Measurements from ENCODE around the gene ASIP.
"Not testable (repeated sequence)": the region's sequence is repeated elsewhere in the genome, so short reads cannot be mapped to it uniquely, and the experiment has no call there.

Gene ASIP, protein sequence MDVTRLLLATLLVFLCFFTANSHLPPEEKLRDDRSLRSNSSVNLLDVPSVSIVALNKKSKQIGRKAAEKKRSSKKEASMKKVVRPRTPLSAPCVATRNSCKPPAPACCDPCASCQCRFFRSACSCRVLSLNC

DNA sequence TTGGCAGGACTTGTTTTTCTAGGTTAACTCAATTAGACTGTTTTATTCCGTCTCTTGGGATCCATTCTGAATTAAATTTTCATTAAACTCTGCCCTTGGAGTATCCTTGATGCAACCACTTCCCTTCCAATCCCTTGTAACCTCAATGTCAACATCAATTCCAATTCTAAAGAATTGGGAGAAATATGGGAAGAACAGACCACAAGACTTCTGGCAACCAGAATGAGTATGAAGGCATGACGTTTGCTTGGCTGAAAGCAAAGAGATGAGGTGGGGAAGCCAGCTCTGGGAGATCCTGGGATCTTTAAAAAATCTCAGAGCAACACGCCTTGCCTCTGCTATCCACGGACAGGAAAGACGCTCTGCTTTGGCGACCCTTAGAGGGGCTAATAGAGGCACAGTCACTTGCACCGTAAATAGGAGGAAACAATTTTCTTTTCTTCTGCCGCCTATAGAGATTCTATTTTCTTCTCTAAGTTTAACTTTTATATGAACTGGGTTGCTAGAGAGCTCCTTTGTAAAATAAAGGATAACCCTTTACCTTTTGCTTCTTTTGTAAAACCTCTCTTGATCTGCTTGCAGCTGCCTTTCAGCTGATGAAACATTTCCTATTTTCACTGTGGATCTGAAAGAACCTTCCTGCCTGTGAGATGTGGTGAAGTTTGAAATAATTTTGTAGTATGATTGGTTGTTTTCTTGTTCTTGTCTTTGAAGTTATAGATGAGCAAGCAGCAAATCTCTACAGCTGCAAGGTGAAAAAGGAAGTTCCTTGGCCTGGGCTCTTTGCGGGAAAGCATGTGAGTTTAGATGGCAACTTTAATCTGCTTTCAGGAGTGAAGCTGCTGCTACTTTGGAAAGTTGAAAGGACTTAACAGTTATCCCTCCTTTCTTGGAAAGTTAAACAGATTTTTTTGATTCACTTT, at the start of gene ASIP:
TSS of gene ASIP (plus strand) at position 731 of the 923 bp plus-strand sequence. CDS start 18,952 bp downstream, outside the sequence.
- no peak within 1 kb of the TSS for H3K27ac ChIP-seq
- no peak for DNase-seq (ENCODE audit: low read depth, low spot score)

DNA sequence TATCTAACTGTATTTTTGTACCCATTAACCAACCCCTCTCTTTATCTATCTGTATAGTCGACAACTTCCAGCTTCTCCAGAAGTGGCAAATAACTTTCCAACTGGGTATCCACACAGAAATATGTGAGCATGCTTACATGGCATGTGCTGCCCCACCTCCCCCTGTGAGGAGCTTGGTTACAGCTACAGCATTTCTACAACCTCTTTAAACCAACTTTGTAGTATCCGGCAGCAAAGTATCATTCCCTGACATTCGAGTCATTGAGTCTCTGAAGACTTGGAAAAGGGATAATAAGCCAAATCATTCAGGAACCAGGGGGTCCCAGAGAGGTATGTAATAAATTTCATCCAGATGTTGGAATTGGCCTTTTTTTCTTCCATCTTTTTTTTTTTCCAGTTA, 48.2 kb upstream of the ASIP start:
- no peak for DNase-seq (ENCODE audit: low read depth, low spot score)

DNA sequence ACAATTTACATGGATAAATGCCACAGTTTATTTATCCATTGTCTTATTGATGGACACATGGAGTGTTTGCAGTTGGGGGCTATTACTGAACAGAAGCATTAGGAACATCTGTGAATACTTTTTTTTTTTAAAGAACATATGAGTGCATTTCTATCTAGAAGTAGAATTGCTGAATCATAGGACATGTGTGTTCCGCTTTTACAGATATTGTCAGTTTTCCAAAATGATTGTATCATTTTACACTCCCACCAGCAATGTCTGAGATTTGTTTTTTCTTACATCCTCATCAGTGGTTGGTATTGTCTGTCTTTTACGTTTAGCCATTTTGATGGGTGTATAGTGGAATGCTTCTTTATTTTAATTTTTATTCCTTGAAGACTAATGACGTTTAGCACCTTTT, 42.0 kb upstream of the ASIP start:
- DNase-seq (ENCODE audit: low read depth, low spot score), result no peak

More for the DNA sequence above, 48.2 kb upstream of the ASIP start:
- no peak overlapping the region for H3K27ac ChIP-seq

DNA sequence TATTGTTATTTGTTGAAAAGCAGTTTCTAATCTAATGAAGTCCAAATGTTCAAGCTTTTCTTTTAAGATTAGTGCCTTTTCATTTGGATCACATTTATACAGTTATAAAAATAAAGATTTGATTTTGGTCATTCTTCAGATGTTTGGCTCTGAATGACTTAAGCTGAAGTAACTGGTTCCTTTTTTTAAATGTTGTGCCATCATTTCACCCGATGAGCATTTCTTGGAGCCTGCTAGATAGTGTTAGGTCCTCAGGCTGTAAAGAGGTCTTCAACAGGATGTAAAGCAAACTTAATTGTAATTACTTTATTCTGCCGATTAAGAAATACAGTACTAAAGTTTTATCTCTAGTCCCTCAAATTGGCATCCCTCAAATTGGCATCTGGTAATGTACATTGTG, 41.2 kb upstream of the ASIP start:
- no peak for DNase-seq (ENCODE audit: low read depth, low spot score)
- H3K27ac ChIP-seq, result no peak overlapping the region

More for the DNA sequence above, 42.0 kb upstream of the ASIP start:
- no peak overlapping the region for H3K27ac ChIP-seq

DNA sequence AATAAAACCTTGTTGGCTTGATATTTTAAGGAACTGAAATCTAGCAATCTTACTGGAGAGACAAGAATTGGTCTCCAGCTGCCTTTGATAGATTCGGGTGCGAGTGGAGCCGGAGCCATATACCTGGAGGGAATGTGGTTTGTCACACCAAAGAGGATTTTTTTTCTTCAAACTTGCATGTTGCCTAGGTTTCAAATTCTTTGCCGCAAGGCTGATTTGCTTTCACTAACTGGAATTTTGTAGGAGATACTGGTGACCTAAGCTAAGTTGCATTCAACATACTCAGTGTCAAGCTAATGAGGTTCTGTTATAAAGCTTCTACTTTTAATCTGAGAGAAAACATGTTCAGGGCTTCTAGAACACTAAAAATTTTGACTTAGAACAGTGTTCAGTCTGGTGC, 39.7 kb upstream of the ASIP start:
- no peak for DNase-seq (ENCODE audit: low read depth, low spot score)
- no peak overlapping the region for H3K27ac ChIP-seq

DNA sequence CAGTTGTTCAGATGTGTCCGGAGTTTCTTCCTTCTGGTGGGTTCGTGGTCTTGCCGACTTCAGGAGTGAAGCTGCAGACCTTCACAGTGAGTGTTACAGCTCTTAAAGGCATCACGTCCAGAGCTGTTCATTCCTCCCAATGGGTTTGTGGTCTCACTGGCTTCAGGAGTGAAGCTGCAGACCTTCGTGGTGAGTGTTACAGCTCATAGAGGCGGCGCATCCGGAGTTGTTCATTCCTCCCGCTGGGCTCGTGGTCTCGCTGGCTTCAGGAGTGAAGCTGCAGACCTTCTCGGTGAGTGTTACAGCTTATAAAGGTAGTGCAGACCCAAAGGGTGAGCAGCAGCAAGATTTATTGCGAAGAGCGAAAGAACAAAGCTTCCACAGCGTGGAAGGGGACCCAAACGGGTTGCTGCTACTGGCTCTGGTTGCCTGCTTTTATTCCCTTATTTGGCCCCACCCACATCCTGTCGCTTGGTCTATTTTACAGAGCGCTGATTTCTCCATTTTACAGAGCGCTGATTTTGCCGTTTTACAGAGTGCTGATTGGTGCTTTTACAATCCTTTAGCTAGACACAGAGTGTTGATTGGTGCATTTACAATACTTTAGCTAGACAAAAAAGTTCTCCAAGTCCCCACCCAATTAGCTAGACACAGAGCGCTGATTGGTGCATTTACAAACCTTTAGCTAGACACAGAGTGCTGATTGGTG, 35.9 kb upstream of the ASIP start:
- not testable (repeated sequence) for DNase-seq (ENCODE audit: low read depth, low spot score); H3K27ac ChIP-seq

DNA sequence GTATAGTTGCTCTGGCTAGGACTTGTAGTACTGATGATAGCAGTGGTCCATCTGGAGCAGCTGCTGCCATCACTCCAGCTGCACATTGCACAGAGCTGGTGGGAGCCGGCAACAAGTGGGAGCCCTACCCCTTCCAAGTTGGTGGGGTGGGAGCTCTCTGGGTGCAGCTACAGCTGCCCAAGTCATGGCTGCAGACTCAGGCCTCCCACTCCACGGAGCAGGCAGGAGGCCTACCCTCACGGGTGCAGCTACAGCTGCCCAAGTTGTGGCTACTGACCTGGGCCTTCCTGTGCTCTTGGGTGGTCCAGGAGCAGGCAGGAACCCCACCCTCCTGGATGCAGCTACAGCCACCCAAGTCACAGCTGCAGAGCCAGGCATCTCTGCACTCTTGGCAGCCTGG, 32.1 kb upstream of the ASIP start:
- no peak overlapping the region for H3K27ac ChIP-seq
- no peak for DNase-seq (ENCODE audit: low read depth, low spot score)

DNA sequence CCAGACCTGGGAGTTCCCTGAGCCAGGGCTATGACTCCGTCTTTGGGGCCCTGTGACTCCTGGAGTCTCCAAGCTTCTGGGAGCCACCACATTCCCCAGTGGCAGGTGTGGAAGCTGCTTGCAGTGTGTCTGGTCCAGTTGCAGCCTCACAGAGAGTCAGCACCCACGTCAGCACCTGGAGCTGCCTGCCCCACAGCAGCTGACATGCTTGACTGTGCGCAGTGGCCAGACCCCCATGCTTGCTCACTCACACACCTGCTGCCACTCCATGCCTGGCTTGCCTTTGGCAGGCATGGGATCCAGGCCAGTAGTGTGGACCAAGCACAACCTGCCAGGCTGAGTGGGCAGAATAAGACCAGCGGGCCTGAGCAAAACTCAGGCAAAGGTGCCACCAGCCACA, 31.0 kb upstream of the ASIP start:
- no peak for DNase-seq (ENCODE audit: low read depth, low spot score)
- no peak overlapping the region for H3K27ac ChIP-seq

DNA sequence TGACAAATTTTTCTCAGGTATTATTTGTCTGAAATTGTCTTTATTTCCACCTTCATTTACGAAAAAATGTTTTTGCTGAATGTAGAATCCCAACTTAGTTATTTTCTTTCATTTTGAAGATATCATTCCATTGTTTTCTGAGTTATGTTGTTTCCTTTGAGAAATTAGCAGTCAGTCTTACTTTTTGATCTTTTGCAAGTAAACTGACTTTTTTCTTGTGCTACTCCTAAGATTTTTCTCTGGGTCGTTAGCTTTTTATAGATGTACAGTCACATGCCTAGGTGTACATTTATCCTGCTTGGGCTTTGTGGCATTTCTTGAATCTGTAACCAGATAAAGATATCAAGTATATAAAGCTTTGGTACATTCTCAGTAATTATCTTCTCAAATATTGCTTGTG, 29.6 kb upstream of the ASIP start:
- no peak overlapping the region for H3K27ac ChIP-seq
- DNase-seq (ENCODE audit: low read depth, low spot score), result no peak

DNA sequence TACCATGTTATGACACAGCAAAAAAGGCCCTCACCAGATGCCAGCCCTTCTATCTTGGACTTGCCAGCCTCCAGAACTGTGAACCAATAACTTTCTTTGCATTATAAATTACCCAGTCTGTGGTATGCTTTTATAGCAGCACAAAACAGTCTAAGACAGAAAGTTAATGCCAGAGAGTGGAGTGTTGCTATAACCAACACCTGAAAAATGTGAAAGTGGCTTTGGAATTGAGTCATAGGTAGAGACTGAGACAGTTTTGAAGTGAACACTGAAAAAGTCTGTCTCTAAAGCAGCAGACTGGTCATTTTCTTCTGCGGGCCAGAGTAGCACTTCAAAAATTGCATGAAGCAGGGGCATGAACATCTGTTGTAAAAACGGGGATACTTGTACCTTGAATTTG, 28.0 kb upstream of the ASIP start:
- H3K27ac ChIP-seq, result no peak overlapping the region

DNA sequence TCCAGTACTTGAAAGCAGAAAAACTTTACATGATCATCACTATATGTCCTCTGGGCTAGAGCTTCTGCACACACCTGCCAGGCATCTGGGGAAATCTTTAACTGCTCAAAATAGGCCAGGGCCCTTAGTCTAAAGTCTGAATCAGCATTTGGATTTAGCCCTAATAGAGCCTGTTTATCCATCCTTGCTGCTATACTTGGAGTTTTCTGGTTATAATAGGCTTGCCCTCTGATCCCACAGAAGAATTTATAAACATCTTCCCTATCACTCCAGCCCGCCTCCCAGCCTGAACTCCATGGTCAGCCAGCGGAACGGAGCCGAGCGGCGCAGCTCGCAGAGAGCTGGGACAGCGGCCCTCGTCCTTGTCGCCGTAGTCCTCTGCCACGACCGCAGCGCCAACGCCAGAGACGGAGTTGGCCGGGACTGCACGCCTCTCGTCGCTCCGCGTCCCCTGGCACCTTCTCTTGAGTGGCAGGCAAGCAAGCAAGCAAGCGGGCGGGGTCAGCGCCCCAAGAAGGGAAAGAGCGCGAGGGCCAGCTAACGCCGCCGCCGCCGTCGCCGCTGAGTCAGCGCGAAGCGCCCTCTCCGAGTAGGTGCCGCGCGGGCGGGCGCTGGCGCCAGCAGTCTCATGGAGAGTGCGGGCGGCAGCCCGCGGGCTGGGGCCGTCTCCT, 25.4 kb upstream of the ASIP start:
- H3K27ac ChIP-seq, result no peak overlapping the region
- no peak for DNase-seq (ENCODE audit: low read depth, low spot score)

More for the DNA sequence above, 28.0 kb upstream of the ASIP start:
- no peak for DNase-seq (ENCODE audit: low read depth, low spot score)

DNA sequence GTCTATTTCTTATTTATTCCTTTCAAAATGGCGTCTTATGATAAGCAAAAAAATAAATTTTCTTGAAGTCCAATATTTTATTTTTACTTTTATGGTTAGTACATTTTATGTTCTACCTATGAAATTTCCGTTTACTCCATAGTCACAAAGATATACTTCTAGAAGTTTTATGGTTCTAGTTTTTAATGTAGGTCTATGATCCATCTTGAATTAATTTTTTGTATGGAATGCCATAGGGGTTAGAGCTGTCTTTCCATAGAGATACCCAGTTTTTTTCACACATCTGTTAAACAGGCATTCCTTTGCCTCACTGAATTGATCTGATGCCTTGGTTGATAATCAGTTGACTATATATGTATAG, 24.9 kb upstream of the ASIP start:
- no peak for DNase-seq (ENCODE audit: low read depth, low spot score)
- H3K27ac ChIP-seq, result no peak overlapping the region

DNA sequence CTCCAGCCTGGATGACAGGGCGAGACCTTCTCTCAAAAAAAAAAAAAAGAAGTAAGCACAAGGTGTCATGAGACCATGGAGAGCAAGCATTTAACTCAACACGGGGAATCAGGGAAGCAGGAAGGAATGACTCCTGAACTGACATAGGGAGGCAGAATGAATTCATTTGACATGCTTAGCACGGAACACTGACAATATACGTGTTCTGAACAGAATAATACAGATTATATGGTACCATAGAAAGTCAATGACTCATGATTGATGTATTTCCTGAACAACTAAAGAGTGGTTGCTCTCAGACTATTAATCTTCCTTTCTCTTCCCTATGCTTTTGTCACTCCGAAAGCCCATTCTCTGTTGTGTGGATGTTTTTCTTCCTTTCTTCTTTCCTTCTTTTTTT, 20.7 kb upstream of the ASIP start:
- H3K27ac ChIP-seq, result no peak overlapping the region
- DNase-seq (ENCODE audit: low read depth, low spot score), result peak; percentile 1

DNA sequence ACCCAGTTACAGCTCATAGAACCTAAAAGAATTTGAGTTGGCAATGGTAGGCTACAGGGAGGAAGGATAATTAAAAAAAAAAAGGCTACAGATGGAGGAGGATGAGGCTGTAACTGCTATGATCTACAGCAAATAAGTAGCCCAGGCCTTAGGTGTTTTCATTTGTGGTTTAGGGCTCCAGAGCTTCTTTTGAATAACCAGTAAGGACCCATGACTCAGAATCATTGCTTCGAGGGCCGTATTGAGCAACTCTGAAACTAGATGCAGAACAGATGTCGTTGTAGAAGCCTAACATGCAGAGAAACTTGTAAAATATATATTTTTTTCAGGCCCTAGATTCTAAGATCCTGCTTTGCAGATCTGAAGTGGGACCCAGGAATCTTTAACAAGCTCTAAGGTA, 19.0 kb upstream of the ASIP start:
- DNase-seq (ENCODE audit: low read depth, low spot score), result peak; percentile 18
- H3K27ac ChIP-seq, result no peak overlapping the region

DNA sequence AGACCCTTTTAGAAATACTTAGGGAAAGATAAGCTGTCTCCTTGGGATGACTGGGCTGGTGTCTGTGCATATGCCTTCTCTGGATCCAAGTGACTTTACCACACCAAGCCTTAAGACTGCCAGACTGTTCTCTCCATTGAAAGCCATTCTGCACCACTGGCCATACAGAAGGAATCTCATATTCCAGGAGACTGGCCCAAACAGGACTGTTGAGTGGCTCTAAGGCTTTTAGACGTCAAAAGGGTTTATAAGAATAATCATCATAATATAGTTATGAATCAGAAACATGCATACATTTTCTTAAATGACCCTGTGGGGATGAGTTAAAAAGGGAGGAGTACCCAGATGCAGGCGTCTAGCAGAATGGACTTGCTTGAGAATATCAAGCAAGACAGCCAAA, 17.0 kb upstream of the ASIP start:
- not testable (repeated sequence) for H3K27ac ChIP-seq; DNase-seq (ENCODE audit: low read depth, low spot score)

DNA sequence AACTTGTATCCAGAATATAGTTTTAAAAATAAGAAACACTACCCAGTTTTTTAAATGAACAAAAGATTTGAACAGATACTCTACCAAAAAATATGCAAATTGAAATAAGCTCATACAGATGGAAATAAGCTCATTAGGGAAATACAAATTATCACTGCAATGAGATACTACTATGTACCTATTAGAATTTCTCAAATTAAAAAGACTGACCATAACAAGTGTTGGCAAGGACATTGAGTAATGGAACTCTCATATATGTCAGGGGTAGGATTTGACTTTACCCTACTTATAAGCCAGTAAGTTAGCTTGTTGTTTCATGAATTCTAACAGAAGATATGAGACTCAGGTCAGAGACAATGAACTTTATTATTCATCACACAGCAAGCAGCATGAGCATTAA, 9.6 kb upstream of the ASIP start:
- no peak overlapping the region for H3K27ac ChIP-seq
- DNase-seq (ENCODE audit: low read depth, low spot score), result no peak

DNA sequence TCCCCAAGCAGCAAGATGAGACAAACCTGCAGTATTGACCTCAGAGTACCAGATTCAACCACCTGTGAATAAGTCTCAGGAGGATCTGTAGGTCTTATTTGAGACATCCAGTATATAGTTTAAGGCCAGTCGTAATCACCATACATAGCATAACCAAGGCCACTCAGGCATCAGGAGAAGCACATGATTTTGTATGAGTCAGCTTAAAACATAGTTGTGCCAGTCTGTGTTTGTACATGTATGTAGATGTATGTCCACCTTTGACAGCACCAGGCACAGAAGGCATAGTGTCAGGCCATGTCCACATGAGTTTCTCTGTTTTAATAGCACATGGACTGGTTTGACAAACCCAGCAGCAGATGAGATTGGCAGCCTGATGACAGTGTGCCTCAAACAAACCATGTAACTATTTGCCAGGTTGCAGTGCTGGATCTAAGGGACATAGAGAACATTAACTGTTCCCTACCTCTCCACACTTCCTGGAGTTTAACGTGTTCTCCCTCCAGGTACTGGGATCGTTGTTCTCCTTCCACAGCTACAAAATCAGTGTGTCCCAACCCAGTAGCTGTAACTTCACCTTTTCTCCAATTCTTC, 8.6 kb upstream of the ASIP start:
- H3K27ac ChIP-seq, result no peak overlapping the region
- no peak for DNase-seq (ENCODE audit: low read depth, low spot score)

DNA sequence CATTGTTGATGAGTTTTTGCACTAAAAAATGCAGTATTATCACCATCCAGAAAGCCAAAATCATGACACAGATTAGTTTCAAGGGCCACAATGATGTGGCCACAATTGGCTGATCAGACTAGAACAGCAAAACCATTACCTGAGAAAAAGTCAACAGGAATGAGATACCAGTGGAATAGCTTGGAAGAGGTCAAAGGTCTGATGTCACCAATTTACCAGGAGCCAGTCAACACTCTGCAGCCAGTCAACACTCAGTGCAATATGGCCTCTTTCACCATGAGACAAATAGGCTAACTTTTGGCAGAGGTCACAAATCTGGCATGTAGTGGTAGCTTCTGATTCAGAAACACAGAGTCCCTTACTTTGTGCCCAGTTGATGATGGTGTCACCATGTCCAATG, 7.5 kb upstream of the ASIP start:
- no peak overlapping the region for H3K27ac ChIP-seq
- no peak for DNase-seq (ENCODE audit: low read depth, low spot score)

DNA sequence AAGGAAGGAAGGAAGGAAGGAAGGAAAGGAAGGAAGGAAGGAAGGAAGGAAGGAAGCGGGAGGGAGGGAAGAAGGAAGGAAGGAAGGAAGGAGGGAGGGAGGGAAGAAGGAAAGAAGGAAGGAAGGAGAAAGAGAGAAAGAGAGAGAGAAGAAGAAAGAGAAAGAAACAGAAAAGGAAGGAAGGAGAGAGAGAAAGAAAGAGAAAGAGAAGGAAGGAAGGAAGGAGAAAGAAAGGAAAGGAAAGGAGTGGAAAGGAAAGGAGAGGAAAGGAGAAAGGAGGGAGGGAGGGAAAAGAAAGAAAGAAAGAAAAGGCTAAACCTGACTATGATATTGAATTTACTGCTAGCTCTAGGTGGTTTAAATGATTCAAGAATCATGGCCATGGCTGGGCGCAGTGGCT, 5.3 kb upstream of the ASIP start:
- DNase-seq (ENCODE audit: low read depth, low spot score), result no peak
- H3K27ac ChIP-seq, result no peak overlapping the region

DNA sequence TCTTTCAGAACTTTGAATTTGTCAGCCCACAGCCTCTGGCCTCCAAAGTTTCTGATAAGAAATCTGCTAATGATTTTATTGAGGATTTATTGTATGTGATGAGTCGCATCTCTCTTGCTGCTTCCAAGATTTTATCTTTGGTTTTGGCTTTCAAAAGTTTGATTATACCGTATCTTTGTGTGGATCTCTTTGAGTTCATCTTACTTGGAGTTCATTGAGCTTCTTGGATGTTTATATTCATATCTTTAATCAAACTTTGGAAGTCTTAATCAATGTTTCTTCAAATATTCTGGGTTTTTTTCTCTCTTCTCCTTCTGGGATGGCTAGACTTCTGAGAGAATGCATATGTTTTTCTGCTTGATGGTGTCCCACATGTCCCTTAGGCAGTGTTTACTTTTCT, 3.3 kb upstream of the ASIP start:
- no peak overlapping the region for H3K27ac ChIP-seq
- DNase-seq (ENCODE audit: low read depth, low spot score), result no peak

Data from epithelial cell of prostate (primary cell).